ENCODE results near the gene PRKCB. TPM values are rescaled to one million over a fixed set of nuclear protein-coding genes. Genes with fewer than 3 reads are reported as not detected.
A peak's percentile ranks its signal among the peaks of the same experiment; 100 is the strongest.
"Not testable (repeated sequence)": the region's sequence is repeated elsewhere in the genome, so short reads cannot be mapped to it uniquely, and the experiment has no call there.

PRKCB gene
- total RNA-seq, 6 donors from 2014 or later = 9.6 to 28.0 (median 13.9) TPM

GRCh38 chr16:24011237-24011636 is 175.5 kb downstream of the PRKCB start:
- no peak for ATAC-seq (ENCODE audit: low FRiP score in 2 of 2)
- no peaks in the 10 kb centered on the region for H3K9me3 ChIP-seq
- no peak for DNase-seq
- H3K36me3 ChIP-seq = no peaks in the 10 kb centered on the region
- H3K27me3 ChIP-seq = no peaks in the 10 kb centered on the region
- no peak for TF ChIP-seq POLR2AphosphoS5 (IDR thresholded peaks at IDR 0.05)
- no peak for TF ChIP-seq CTCF (IDR thresholded peaks at IDR 0.05)
- TF ChIP-seq POLR2A (IDR thresholded peaks at IDR 0.05) = no peak
- TF ChIP-seq EP300 (IDR thresholded peaks at IDR 0.05) = no peak
- H3K4me1 ChIP-seq = peaks cover 0 to 4% (median 1%) of the 10 kb centered on the region in 4 donors
- no peak overlapping the region for H3K27ac ChIP-seq
- H3K4me3 ChIP-seq = no peak overlapping the region

GRCh38 chr16:24013054-24013636 is 177.4 kb downstream of the PRKCB start:
- WGBS, 2 donors = 75 to 80% methylated on average over 5 of the region's 5 CpGs
- DNase-seq (no peak), ATAC-seq (ENCODE audit: low FRiP score in 2 of 2) (no peak)
- Histone ChIP-seq H3K36me3 (no peaks in the 10 kb centered on the region), H3K9me3 (no peaks in the 10 kb centered on the region), H3K4me1 (peaks cover 0 to 4% (median 1%) of the 10 kb centered on the region in 4 donors), H3K27me3 (no peaks in the 10 kb centered on the region), H3K4me3 (no peak overlapping the region), H3K27ac (no peak overlapping the region)
- TF ChIP-seq POLR2AphosphoS5 (IDR thresholded peaks at IDR 0.05) (no peak), EP300 (IDR thresholded peaks at IDR 0.05) (no peak), CTCF (IDR thresholded peaks at IDR 0.05) (no peak), POLR2A (IDR thresholded peaks at IDR 0.05) (no peak)

- ATAC-seq (ENCODE audit: low FRiP score in 2 of 2) (peak; percentile 50 to 72), DNase-seq (peak in 1 of 2 donors; percentile 22)
- H3K4me3 ChIP-seq = no peak overlapping the region
- no peaks in the 10 kb centered on the region for H3K36me3 ChIP-seq
- H3K27me3 ChIP-seq = no peaks in the 10 kb centered on the region
- peaks cover 0 to 4% (median 1%) of the 10 kb centered on the region in 4 donors for H3K4me1 ChIP-seq
- TF ChIP-seq EP300 (IDR thresholded peaks at IDR 0.05) (no peak), CTCF (IDR thresholded peaks at IDR 0.05) (no peak), POLR2A (IDR thresholded peaks at IDR 0.05) (no peak), POLR2AphosphoS5 (IDR thresholded peaks at IDR 0.05) (no peak)
- WGBS, 2 donors = 39 to 50% methylated on average over 7 to 9 of the region's 9 CpGs
- H3K9me3 ChIP-seq = no peaks in the 10 kb centered on the region
- H3K27ac ChIP-seq = no peak overlapping the region
Measured at GRCh38 chr16:24013864-24014645, 178.3 kb downstream of the PRKCB start.

- DNase-seq = not testable (repeated sequence)
- WGBS, 2 donors = 91 to 93% methylated on average over 7 of the region's 7 CpGs
Measured at GRCh38 chr16:24014955-24015354, 179.2 kb downstream of the PRKCB start.

GRCh38 chr16:24015923-24016322 is 180.1 kb downstream of the PRKCB start:
- no peak for DNase-seq
- Histone ChIP-seq H3K4me1 (peaks cover 0 to 3% (median 0%) of the 10 kb centered on the region in 4 donors), H3K9me3 (no peaks in the 10 kb centered on the region), H3K36me3 (no peaks in the 10 kb centered on the region), H3K27ac (no peak overlapping the region), H3K27me3 (no peaks in the 10 kb centered on the region), H3K4me3 (no peak overlapping the region)
- WGBS, 2 donors = 54 to 73% methylated on average over 5 of the region's 5 CpGs
- TF ChIP-seq POLR2A (IDR thresholded peaks at IDR 0.05) (no peak), POLR2AphosphoS5 (IDR thresholded peaks at IDR 0.05) (no peak), CTCF (IDR thresholded peaks at IDR 0.05) (no peak), EP300 (IDR thresholded peaks at IDR 0.05) (no peak)
- no peak for ATAC-seq (ENCODE audit: low FRiP score in 2 of 2)

More at GRCh38 chr16:24014955-24015354, 179.2 kb downstream of the PRKCB start:
- not testable (repeated sequence) for H3K36me3 ChIP-seq; H3K27me3 ChIP-seq; H3K9me3 ChIP-seq; H3K4me1 ChIP-seq; ATAC-seq (ENCODE audit: low FRiP score in 2 of 2); H3K4me3 ChIP-seq; H3K27ac ChIP-seq

Measured in upper lobe of left lung (tissue), 6 donors.